ENCODE measurements around the gene SLC22A9.

The SLC22A9 gene

DNA sequence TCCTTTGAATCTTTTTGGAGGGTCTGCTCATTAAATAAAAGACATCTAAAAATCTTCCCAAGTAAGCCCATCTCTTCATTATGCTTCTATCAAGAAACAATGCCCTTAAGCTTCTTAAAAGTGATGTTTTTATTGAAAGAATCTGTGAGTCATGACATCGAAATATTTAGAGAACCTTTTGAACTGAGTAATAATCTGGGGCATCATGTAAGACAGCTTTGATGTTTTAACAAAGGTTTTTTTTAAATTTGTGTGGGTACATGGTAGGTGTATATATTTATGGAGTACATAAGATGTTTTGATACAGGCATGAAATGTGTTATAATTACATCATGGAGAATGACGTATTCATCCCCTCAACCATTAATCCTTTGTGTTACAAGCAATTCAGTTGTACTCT is 74.6 kb downstream of the SLC22A9 start:
- Histone ChIP-seq H3K4me3 (ENCODE audit: low read depth, low read length) (no peak overlapping the region), H3K79me2 (ENCODE audit: control insufficient read depth, insufficient read depth, low read length, unreplicated experiment) (no peaks in the 10 kb centered on the region), H3K36me3 (ENCODE audit: insufficient read depth, low read length) (no peaks in the 10 kb centered on the region), H3K27me3 (ENCODE audit: insufficient read depth, low read length) (peaks cover 40% of the 10 kb centered on the region), H3K4me1 (ENCODE audit: control insufficient read depth, insufficient read depth, low read length, unreplicated experiment) (no peaks in the 10 kb centered on the region), H2AFZ (ENCODE audit: low read length, unreplicated experiment) (no peak overlapping the region), H3K27ac (ENCODE audit: low read depth, low read length) (no peak overlapping the region)

DNA sequence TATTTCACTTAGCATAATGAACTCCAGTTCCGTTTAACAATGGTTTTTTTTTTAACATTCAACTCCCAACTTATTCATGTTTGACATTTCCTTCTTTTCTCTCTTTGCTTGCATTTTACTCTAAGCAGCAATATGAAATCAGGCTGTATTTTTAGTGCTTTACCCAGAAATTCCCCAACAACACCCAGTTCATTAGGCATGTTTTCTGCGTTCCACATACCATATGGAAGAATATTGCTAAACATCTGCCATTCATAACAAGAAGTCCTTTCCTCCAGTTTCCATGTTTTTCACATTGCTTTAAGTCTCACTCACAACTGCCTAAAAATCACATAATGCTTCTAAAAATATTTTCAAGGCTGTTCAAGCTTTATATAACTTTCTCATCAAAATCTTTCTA is 75.5 kb downstream of the SLC22A9 start:
- H3K36me3 ChIP-seq (ENCODE audit: insufficient read depth, low read length), result no peaks in the 10 kb centered on the region
- H3K27me3 ChIP-seq (ENCODE audit: insufficient read depth, low read length), result peaks cover 42% of the 10 kb centered on the region
- no peak overlapping the region for H3K27ac ChIP-seq (ENCODE audit: low read depth, low read length)
- no peak overlapping the region for H3K4me3 ChIP-seq (ENCODE audit: low read depth, low read length)
- no peak overlapping the region for H2AFZ ChIP-seq (ENCODE audit: low read length, unreplicated experiment)
- no peaks in the 10 kb centered on the region for H3K79me2 ChIP-seq (ENCODE audit: control insufficient read depth, insufficient read depth, low read length, unreplicated experiment)
- H3K4me1 ChIP-seq (ENCODE audit: control insufficient read depth, insufficient read depth, low read length, unreplicated experiment), result no peaks in the 10 kb centered on the region

GRCh38 chr11:63445720-63446119 is 76.1 kb downstream of the SLC22A9 start:
- Histone ChIP-seq H3K4me3 (ENCODE audit: low read depth, low read length) (no peak overlapping the region), H3K27me3 (ENCODE audit: insufficient read depth, low read length) (peaks cover 44% of the 10 kb centered on the region), H3K36me3 (ENCODE audit: insufficient read depth, low read length) (no peaks in the 10 kb centered on the region), H2AFZ (ENCODE audit: low read length, unreplicated experiment) (no peak overlapping the region), H3K27ac (ENCODE audit: low read depth, low read length) (no peak overlapping the region), H3K79me2 (ENCODE audit: control insufficient read depth, insufficient read depth, low read length, unreplicated experiment) (no peaks in the 10 kb centered on the region), H3K4me1 (ENCODE audit: control insufficient read depth, insufficient read depth, low read length, unreplicated experiment) (no peaks in the 10 kb centered on the region)

GRCh38 chr11:63448646-63449045 is 79.1 kb downstream of the SLC22A9 start:
- Histone ChIP-seq H3K79me2 (ENCODE audit: control insufficient read depth, insufficient read depth, low read length, unreplicated experiment) (no peaks in the 10 kb centered on the region), H3K27me3 (ENCODE audit: insufficient read depth, low read length) (peaks cover 37% of the 10 kb centered on the region), H3K4me1 (ENCODE audit: control insufficient read depth, insufficient read depth, low read length, unreplicated experiment) (no peaks in the 10 kb centered on the region), H3K27ac (ENCODE audit: low read depth, low read length) (no peak overlapping the region), H2AFZ (ENCODE audit: low read length, unreplicated experiment) (no peak overlapping the region), H3K36me3 (ENCODE audit: insufficient read depth, low read length) (no peaks in the 10 kb centered on the region), H3K4me3 (ENCODE audit: low read depth, low read length) (no peak overlapping the region)

- Histone ChIP-seq H3K27ac (ENCODE audit: low read depth, low read length) (no peak overlapping the region), H3K79me2 (ENCODE audit: control insufficient read depth, insufficient read depth, low read length, unreplicated experiment) (no peaks in the 10 kb centered on the region), H3K4me1 (ENCODE audit: control insufficient read depth, insufficient read depth, low read length, unreplicated experiment) (no peaks in the 10 kb centered on the region), H3K4me3 (ENCODE audit: low read depth, low read length) (no peak overlapping the region), H3K27me3 (ENCODE audit: insufficient read depth, low read length) (peaks cover 42% of the 10 kb centered on the region), H3K36me3 (ENCODE audit: insufficient read depth, low read length) (no peaks in the 10 kb centered on the region), H2AFZ (ENCODE audit: low read length, unreplicated experiment) (no peak overlapping the region)
Measured at GRCh38 chr11:63459586-63459985, 90.0 kb downstream of the SLC22A9 start.
